Fibroblast of the aortic adventitia (primary cell): ENCODE results near the gene MAP3K5. TPM values are rescaled to one million over a fixed set of nuclear protein-coding genes. Genes with fewer than 3 reads are reported as not detected.
"Not testable (repeated sequence)": the region's sequence is repeated elsewhere in the genome, so short reads cannot be mapped to it uniquely, and the experiment has no call there.

ENCODE experiments used
- DNase-seq: peaks from one replicate; pipeline ENCODE4 v3.0.0-alpha.2; 2010; ENCODE audit warnings: low read depth
- H3K4me3 ChIP-seq: 2 replicates; pipeline ENCODE4 v1.5.1; 2011; ENCODE audit warnings: low read depth, mild to moderate bottlenecking, control low read depth, low read length, moderate library complexity
- total RNA-seq: library from RNA; depleted of rRNA; stranded (reverse); fragments of >200 nt; gene quantifications from 2 replicates; pipeline ENCODE4 v1.2.3, GENCODE V29; 2012; ENCODE audit warnings: low replicate concordance
- TF ChIP-seq, protein P1 (sequence below): IDR thresholded peaks from 2 replicates; pipeline ENCODE4 v1.5.1; 2011; ENCODE audit warnings: mild to moderate bottlenecking, low read length, control low read depth, inconsistent platforms; ENCODE audit not compliant: insufficient read depth

The MAP3K5 gene
- total RNA-seq, 1 donor, result 15.5 TPM

DNA sequence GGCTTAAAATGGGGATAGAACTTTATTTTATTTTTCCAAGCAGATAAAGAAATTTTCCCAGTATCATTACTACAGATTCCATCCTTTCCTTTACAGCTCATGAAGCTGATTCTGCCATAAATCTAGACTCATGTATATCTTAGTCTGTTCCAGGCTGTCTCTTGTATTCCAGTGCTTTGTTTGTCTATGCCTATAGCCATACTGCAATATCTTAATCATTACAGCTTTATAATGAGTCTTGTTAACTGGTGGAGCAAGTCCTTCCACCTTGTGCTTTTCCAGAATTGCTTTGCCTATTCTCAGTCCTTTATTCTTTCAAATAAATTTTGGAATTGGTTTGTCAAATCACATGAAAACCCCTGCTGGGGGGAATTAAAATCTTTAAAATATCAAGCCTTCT lies 99.2 kb downstream of the MAP3K5 start:
- TF ChIP-seq, protein P1, sequence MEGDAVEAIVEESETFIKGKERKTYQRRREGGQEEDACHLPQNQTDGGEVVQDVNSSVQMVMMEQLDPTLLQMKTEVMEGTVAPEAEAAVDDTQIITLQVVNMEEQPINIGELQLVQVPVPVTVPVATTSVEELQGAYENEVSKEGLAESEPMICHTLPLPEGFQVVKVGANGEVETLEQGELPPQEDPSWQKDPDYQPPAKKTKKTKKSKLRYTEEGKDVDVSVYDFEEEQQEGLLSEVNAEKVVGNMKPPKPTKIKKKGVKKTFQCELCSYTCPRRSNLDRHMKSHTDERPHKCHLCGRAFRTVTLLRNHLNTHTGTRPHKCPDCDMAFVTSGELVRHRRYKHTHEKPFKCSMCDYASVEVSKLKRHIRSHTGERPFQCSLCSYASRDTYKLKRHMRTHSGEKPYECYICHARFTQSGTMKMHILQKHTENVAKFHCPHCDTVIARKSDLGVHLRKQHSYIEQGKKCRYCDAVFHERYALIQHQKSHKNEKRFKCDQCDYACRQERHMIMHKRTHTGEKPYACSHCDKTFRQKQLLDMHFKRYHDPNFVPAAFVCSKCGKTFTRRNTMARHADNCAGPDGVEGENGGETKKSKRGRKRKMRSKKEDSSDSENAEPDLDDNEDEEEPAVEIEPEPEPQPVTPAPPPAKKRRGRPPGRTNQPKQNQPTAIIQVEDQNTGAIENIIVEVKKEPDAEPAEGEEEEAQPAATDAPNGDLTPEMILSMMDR, result no peak
- H3K4me3 ChIP-seq, result no peak overlapping the region
- no peak for DNase-seq

DNA sequence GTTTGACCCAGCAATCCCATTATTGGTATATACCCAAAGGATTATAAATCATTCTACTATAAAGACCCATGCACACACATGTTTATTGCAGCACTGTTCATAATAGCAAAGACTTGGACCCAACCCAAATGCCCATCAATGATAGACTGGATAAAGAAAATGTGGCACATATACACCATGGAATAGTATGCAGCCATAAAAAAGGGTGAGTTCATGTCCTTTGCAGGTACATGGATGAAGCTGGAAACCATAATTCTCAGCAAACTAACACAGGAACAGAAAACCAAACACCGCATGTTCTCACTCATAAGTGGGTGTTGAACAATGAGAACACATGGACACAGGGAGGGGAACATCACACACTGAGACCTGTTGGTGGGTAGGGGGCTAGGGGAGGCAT lies 104.4 kb downstream of the MAP3K5 start:
- not testable (repeated sequence) for H3K4me3 ChIP-seq, DNase-seq

DNA sequence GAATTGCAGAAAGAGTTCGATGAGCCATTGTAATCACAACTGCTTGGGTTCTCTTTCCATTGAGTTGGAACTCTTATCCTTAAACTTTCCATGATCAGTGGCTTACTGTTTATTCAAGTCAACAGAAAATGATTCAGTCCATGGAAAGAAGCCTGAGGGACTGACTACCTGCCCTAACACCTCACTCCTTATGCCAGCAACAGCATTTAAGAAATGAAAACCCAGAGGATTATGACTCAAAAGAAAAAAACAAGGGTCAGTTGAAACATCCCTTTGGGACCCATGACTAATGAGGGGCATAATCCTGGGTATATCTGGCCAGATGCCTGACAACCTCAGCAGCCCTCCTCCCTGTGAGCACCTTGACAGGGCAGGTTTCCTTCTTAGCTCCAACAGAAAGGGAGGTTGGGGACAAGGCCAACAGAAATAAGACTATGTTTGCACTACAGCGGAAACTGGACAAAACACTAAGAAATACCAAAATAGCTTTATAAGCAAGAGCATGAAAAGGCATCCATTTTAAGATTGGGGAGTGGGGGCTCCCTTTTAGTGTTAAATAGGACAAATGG lies 106.7 kb downstream of the MAP3K5 start:
- peak; percentile 12 for DNase-seq
- H3K4me3 ChIP-seq, result no peak overlapping the region
- TF ChIP-seq, protein P1, result no peak

DNA sequence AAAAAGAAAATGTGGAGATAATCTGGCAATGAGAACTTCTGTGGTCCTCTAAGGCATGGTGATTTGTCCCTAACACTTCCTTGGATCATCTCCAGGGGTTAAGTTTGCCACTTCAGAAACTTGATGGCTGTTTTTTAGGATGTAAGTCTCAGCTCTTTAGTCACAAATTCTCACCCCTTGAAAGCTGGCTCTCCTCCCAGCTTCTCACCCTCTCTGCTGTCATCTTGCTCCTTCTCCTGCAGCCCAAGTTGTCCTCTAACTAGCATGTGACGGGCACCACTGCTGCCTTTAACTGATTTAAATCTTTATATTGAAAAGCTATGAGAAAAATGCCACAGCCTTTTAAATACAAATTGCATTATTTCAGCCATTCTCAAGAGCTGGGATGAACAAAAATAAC lies 107.8 kb downstream of the MAP3K5 start:
- H3K4me3 ChIP-seq, result no peak overlapping the region
- TF ChIP-seq, protein P1, result no peak
- no peak for DNase-seq

DNA sequence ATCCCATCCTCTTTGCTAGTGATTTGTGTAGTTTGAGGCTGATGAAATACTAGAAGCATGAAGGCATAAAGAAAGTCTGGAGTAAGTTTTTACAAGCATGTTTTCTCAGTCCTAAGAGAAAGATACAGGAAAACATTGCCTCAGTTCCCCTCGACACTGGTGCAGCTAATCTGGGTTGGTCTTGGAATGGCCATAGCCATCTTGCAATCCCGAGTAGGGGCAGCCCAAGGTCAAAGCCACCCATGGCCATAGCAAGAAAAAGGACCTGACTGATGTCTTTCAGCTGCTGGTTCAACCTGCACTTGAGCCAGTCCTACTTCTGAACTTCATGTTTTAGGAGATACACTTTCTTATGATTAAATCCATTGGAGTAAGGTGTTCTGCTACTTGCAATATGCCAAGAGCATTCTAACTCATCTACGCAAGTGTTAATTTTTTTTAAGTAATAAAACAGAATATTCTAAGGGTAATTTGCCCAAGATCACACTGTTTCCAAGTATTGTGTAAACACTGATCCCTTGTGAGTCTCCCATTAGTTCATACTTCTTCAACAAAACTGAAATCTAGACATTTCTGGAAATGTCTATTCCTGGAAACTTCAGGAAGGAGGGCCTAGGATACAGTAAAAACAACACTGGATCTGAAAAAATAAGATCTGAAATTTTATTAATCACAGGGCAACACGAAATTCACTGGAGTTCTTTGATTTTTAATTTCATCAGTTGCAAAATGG lies 108.9 kb downstream of the MAP3K5 start:
- H3K4me3 ChIP-seq, result no peak overlapping the region
- TF ChIP-seq, protein P1, result no peak

DNA sequence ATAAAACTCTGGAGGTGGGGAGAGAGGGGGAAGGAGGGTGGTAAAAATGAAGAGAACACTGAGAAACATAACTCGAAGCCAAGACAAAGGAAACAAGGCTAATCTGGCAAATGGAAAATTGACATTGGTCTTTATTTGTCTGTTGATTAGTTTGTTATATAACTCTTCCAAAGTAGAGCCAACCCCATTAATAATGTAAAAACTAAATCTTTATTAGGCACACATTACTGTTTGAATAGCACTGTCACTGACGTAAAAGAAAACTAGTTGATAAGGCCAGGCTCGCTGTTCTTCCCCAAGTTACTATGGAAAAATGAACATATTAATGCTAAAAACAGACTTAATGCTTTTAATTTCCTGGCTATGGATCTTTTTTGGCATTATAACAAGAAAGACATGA lies 110.0 kb downstream of the MAP3K5 start:
- no peak for DNase-seq
- no peak overlapping the region for H3K4me3 ChIP-seq

More for the DNA sequence above, 108.9 kb downstream of the MAP3K5 start:
- DNase-seq, result no peak

DNA sequence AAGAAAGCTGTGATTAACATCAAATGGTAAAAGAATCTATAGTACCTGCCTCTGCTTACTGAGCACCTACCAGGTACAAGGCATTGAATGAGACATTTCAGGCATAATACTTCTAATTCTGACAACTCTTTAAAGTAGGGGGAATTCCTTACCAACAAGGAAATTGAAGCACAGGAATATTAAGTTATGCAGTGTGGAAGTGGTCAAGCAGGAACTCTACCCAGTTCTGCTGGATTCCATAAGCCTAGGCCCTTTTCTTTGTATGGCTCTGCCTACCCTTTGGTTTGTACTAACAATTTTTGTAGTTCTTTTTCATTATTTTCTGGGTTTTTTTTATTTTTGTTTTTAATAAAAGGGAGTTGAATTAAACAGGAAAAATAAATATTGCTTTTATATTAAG lies 114.5 kb downstream of the MAP3K5 start:
- TF ChIP-seq, protein P1, result no peak
- DNase-seq, result no peak
- H3K4me3 ChIP-seq, result no peak overlapping the region

More for the DNA sequence above, 110.0 kb downstream of the MAP3K5 start:
- TF ChIP-seq, protein P1, result no peak
